Hippocampal formation (tissue), 2 donors: Measurements from ENCODE around the gene BPIFB6.

Experiments used
- DNase-seq, 2 donors: peaks; one replicate each; lab custom pipeline; 2025; lab: John Stamatoyannopoulos, UW

Gene BPIFB6

DNA sequence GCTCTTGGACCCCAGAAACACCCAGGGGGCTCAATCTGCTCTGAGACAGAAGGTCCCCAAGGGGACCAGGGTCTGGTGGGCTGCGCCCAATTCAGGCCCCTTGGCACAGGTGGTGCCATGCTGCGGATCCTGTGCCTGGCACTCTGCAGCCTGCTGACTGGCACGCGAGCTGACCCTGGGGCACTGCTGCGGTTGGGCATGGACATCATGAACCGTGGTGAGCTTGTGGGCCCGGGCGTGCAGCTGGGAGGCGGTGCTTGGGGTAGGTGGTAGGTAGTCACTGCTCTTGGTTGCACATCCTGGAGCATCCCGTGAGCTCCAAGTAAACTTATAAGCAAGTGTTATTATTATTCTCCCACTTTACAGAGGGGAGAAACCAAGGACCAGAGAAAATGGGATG is at the start of gene BPIFB6:
BPIFB6 (plus strand) TSS at position 118 of the 400 bp plus-strand sequence; CDS start at position 118, 0 bp downstream.
- no peak for DNase-seq

- DNase-seq, result peak in 1 of 2 donors; percentile 27
These were observed 48.6 kb upstream of the BPIFB6 start for GRCh38 chr20:32982617-32983458.

DNA sequence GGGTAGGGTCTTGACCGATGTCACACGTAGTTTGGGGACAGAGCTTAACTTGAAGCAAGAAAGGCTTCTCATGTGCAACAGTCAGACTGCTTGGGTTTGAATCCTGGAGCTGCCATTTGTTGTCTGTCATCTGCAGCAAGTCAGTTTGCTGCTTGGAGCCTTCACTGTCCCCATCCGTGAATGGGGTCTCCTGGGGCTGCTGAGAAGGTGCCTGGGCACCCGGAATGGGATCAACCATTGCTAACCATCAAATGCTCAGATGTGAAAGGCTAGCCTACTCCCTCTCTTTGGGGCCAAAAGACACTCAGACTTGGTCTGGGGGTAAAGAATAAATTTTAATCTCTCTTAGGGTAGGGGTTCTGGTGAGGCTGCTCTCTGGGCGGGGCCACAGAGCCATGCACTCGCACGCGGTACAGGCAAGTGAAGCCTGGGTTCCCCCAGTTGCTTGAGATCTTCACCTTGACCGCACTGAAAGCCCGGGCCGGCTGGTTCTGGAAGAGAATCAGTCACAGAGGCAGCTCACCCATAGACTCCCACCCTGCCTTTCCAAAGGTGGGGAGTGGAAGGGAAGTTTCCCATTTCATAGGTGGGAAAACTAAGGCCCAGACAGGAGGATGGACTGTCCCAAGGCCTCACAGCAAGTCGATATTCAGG is 47.9 kb upstream of the BPIFB6 start:
- no peak for DNase-seq

GRCh38 chr20:32984196-32984595 is 47.3 kb upstream of the BPIFB6 start:
- peak; percentile 54 to 62 for DNase-seq

GRCh38 chr20:32984631-32985354 is 46.7 kb upstream of the BPIFB6 start:
- DNase-seq, result no peak

GRCh38 chr20:32985596-32985995 is 45.9 kb upstream of the BPIFB6 start:
- no peak for DNase-seq

GRCh38 chr20:32986331-32986966 is 45.0 kb upstream of the BPIFB6 start:
- no peak for DNase-seq

GRCh38 chr20:32987044-32987825 is 44.2 kb upstream of the BPIFB6 start:
- no peak for DNase-seq

- no peak for DNase-seq
These were observed 43.4 kb upstream of the BPIFB6 start for GRCh38 chr20:32988008-32988407.

DNA sequence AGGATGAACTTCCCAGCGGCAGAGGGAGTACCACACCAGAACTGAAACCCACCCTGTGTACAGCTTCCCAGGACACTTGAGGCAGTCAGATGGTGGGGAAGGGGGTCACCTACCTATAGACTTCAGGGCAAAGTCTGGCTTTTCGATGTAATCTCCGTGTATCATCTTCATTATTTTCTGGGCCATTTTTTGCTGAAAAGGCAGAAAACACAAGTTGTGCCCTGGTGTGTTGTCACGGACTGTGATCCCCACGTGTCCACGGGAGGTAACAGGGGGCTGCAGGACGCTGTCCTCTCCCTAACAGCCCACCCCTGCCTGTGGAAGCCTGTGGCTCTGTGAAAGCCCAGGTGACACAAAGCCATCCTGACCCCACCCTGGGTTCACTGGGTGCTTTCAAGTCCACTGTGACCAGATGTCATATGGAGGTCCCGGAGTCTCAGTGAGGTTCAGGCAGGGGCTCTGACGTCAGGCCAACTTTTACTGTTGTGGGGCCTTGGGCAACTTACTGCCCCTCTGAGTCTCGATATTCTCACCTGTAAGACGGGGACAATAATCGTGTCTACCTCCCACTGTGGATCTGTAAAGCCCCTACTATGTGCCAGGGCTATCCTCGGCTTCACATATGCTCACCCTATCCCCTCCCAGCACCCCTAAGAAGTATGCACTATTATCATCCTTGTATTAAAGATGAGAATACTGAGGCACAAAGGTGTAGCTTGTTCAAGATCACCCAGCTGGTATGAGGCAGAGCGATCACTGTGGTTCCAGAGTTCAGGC is 41.8 kb upstream of the BPIFB6 start:
- DNase-seq, result no peak

- no peak for DNase-seq
These were observed 41.0 kb upstream of the BPIFB6 start for GRCh38 chr20:32990426-32990825.

DNA sequence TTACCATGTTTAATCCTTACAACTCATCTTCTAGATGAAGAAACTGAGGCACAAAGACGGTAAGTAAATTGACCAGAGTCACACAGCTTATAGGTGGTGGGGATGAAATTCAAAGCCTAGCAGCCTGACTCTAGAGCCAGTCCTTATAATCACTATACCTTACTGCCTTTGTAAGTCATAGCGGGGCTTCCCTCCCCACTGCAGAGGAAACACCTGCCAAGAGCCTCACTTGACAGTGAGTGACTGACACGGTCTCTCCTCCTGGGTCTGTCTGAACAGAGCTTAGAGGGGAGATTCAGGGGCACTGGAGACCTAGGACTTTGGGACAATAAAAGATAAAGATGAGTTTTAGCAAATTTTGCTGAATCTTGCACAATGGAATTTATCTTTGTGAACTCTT is 40.1 kb upstream of the BPIFB6 start:
- DNase-seq, result no peak

DNA sequence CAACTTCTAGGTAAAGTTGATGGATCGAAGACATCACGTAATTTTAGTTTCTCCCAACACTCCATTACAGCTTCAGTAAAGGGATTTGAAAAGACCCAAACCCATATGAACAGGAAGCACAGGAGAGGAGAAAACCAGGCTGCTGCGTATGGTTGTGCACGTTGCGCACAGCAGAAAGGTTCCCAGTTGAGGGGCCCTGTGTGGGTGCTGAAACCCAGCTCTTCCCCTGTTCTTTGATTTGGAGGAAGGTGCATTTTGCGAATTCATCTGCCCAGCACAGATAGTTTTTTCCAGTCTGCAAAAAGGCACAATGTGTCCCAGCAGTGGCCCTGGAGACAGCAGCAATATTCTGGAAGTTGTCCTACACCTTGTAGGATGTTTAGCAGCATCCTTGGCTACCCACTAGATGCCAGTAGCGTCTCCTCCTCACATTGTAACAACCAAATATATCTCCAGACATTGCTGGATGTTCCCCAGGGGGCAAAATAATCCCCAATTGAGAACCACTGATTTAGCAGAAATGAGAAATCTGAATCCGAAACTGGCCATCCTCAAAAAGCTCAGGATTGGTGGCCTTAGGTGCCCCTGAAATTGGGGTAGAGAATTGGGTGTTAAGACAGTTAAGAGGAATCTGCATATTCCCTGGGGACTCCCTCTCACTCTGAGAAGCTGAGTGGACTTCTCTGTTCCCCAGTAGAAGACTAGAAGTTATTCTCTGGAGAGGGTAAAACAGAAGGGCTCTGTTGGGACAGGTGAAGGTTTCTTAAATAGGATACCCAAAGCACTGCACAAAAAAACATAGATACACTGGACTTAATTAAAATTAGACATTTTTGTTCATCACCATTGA is 39.4 kb upstream of the BPIFB6 start:
- DNase-seq, result no peak

DNA sequence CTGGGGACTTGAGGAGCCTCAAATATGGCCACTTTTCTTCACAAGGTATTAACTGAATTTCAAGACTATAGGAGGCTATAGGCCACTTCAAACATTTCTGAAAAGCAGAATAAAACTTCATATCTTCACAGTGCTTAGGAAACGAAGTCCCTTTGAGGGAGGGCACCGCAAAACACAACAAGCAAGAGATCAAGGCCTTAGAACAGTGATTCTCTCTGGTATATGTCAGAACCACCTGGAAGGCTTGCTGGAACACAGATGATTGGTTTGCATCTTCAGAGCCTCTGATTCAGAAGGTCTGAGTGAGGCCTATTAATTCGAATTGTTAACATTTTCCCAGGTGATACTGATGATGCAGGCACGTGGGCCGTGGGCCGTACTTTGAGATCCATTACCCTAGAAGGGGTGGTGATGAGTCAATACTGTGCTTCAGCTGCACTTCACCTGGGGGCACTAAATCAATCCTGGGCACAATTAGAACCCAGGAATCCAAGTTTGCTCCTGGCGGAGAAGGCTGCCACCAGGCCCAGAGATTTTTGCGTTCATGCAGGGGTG is 37.9 kb upstream of the BPIFB6 start:
- DNase-seq, result no peak

DNA sequence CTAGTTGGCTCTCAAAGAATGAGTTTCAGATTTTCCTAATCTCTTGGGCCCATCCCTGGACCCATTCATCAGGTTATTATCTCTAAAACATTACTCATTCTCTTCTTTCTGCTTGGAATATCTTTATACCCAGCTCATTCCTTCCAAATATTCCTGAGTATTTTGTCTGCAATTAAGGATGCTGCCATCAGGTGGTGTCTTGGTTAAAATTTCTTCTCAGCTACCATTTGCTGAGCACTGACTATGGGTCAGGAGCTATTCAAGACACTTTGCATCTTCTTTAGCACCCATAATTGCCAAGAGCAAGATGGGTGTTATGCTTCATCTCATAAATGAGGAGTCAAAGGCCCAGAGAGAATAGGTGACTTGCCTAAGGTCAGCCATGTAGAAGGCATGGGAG is 35.6 kb upstream of the BPIFB6 start:
- DNase-seq, result no peak

- no peak for DNase-seq
These were observed 34.0 kb upstream of the BPIFB6 start for GRCh38 chr20:32997431-32997830.

DNA sequence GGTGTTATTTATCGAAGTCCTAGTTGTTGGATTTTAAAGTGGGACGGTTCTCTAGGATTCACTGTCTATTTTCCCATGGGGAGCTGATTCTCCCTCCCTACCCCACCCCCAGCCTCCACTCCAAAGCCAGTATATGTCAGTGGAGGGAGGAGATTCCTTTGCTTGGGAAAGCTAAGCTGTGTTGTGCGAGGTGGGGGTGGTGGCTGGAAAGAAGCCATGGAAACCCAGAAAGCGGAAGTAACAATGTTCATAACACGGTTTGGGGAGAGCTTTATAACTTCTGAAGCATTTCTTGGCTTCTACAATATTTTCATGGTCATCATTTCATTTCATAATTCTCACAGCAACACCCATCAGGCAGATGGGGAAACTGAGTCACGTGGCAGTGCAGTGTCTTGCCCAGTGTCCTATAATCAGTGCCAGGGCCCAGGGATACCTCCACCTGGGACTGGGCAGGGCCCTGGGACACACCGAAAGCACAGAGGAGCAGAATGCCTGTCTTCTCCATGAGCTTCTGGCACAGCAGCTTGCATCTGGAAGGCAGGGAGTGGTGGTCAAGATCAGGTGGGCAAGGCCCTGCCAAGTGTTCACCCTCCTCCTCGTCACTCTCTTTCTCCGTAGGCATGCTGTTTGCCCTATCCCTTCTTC is 31.7 kb upstream of the BPIFB6 start:
- DNase-seq, result no peak

DNA sequence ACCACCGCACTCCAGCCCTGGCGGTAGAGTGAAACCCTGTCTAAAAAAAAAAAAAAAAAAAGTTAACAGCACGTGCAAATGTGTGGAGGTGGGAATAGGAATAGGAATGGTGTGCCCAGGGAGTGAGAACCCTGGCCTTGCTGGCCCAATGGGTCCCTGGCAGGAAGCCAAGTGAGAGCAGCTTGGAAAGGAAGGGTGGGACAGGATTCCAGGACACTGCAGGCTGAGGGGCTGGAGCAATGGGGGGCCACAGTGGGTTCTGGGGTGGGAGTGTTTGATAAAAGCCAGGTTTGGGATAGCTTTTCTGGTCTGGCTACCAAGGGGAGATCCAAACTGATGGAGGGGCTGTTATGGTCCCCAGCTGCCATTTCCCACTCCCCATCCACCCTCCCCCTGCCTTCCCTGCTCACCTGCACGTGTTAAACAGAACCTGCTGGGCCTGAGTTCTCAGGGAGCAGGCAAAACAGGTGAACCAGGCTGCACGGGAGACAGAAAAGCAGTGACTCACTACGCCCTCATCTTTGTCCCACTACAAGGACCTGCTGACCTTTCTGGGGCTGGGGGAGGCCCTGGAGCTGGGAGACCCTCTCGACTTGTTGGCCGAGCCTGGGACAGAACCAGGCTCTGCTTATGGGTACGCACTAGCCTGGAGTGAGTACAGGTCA is 30.5 kb upstream of the BPIFB6 start:
- DNase-seq, result no peak
